GM04504 (cell line): ENCODE results near the gene FBXO48.
"Not testable (repeated sequence)": the region's sequence is repeated elsewhere in the genome, so short reads cannot be mapped to it uniquely, and the experiment has no call there.

ENCODE experiments used
- DNase-seq: peaks from one replicate; pipeline ENCODE4 v3.0.0-alpha.2; 2012; ENCODE audit warnings: low read depth

The FBXO48 gene

DNA sequence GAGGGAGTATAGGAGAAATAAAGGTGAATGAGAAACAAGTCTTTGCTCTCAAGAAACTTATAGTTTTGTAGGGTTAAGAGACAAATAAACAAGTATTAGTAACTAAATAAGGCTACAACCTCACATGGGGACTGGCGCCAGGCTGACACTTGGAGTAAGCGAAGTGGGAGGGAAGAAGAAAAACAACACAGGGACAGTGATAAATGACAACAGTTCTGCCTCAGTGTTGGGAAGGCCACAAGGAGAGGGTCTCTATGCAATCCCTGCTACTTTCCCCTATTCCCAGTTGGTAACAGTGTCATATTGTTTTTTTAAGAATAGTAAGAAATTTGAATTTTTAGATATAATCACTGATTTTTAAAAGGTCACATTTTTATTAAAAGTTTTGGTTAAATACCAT, 4.3 kb upstream of the FBXO48 start:
- no peak for DNase-seq

DNA sequence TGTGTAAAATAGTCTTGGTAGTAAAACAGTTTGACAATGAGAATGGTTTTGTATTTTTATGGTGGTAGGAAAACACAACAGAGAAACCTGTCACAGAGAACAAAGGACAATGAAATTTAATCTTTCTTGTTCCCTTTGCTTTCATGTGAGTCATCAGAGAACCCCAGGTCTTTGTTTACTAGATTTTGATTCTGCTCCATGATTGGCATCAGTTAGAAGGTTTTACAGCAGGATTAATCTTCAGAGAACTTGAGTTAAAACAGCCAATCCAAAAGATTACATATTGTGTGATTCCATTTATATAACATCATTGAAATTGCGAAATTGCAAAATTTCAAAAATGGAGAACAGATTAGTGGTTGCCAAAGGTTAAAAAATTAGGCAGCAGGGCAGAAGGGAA, 2.8 kb upstream of the FBXO48 start:
- DNase-seq, result no peak

DNA sequence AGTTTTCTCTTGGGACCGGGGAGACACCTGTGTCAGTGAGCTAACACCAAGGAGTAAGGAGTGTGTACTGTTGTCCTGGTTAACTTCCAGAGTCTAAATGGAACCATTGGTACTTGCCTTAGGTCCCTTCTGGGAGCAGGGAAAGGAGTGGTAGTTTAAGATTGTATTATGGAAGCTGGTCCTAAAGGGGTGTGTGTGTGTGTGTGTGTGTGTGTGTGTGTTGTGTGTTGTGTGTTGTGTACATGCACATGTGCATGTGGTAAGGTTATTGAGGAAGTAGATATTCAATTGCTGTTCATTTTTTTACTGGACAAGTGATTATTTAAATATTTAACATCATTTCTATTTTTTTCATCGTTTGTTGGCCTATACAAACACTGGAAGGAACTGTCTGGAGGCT, 1.7 kb upstream of the FBXO48 start:
- DNase-seq, result no peak

DNA sequence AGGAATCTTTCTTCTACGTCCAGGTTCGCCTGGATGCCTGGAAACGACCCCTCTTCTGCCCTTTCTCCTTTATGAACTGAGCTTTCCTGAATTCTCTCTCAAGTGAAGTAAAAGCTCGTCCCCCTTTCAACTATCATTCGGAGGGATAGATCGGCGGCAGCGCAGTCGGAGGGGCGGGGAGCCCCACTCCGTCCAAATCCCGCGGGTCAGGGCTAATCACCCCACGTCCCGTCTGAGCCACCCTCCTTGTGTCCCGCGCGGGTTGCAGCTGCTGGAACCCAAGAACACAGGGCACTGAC, 367 bp downstream of the FBXO48 start:
- no peak for DNase-seq

DNA sequence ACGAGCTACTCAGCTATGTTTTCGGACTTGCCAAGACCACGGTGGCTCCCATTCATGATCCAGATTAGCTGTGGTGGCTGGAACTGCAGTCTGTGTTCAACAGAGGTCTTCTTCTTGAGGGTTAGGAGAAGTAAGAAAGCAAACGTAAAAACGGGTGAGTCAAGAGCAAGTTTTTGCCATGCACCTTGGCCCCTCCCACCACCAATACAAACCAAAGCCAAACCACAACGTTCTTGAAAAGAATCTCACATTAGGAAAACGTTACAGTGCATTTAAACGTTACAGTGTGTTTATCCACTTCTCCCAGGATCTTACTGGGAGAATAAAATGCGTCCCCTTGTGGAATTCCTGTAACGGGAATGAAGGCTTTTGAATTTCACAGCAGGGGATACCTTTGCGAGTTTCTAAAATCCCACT, 725 bp downstream of the FBXO48 start:
- peak; percentile 50 for DNase-seq

DNA sequence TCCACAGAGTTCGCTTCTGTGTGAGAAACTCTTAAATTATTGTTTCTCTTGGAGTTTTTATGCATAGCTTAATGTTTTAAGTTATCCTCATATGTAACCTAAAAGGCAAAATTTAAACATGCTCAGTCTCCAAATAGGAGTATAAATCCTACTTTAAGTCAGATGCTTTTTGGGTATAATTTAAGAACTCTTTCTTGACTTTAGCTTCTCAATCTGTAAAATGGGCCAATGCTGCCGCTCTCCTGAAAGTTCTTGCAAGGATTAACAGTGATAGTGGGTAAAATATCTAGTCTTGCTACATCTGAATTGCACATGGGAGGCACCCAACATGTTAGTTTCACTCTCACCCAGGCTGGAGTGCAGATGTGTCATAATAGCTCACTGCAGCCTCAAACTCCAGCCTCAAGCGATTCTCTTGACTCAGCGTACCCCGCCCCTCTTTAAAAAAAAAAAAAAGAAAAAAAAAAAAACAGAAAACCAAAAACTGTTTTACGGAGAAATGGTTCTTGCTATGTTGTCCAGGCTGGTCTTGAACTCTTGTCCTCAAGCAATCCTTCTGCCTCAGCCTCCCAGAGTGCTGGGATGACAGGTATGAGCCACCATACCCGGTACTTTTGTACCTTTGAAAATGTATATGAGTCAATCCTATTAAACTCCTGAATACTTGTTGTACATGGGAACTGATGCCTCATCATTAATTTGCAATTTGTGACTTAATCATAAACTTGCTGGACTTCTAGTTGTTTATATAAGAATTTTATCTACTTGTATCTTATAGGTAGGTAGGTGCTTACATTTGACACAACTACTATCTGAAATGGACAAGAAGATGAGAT, 1.8 kb downstream of the FBXO48 start:
- peak; percentile 52 for DNase-seq

DNA sequence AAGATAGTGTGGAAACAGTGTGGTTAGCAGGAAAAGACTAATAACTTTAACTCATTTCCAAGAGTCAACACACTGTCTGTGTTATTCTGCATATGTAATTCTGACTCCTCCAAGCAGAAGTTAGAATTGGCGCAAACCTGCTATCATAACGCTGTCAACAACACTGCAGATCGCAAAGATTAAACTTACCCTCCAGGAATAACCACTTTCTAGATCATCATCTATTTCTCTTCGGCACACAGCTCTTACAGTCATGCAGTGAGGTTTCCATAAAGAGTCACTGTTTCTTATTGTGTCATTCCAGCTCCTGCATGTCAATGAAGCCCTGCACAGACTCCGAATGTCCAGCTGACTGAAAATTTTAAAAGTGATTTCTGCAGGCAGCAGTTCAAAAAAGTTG, 2.4 kb downstream of the FBXO48 start:
- no peak for DNase-seq

DNA sequence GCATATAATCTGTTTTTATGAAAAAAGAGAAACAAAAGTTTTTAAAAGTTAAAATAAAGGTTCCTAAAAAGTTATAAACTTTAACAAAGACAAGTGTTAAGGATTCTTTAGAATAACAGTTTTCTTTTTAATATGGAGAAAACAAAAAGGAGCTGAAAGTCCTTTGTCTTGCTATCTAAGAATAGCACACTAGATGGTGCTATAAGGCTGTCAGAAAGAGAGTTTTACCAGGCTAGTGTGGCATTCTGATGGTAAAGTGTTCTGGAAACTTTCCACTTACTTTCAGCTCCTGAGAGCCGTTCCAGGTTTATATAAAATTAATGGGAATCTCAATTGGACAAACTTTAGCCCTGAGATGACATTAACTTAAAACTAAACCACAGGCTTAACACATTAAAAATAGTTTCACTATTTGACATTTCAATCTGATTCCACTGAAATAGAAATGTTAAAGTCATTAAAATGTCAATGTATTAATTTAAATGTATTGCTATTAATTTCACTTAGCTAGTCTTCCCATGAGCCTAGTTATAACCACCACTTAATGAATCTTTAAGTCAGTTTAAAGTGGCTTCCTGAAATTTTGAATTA, 3.7 kb downstream of the FBXO48 start:
- no peak for DNase-seq

DNA sequence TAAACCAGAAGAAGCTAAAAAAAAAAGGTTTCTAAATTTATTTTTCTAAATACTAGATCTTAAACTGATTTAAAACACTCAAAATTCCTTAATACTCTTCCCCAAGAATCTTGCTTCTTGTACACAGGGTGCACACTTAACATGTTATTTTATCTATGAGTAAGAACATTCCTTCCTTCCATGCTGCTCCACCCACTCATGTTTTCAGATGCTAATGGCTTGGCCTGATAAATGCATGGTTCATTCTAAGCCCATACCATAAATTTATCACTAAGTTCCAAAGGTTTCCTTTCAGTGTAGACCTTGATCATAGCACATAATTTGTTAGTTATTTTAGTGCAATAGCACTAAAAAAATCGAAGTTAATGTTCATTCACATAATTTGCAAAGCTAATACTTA, 8.1 kb downstream of the FBXO48 start:
- DNase-seq, result no peak

DNA sequence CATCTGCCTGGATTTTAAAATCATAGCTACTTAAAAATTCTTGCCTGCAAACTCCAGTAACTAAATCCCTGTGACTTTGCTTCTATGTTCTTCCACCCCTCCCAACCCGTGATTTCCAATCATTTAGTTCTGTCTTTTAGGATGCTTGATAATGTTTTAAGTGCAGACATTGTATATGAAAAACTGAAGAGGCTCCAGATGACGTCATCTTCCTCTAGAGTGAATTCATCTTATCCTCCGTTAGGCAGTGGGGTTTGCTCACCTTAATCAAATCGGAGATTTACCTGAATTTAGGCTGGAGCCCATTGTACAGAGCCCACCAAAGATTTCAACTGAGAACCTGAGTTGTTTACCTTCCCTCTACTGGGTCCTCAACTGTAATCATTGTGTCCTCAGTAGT, 10.9 kb downstream of the FBXO48 start:
- no peak for DNase-seq

DNA sequence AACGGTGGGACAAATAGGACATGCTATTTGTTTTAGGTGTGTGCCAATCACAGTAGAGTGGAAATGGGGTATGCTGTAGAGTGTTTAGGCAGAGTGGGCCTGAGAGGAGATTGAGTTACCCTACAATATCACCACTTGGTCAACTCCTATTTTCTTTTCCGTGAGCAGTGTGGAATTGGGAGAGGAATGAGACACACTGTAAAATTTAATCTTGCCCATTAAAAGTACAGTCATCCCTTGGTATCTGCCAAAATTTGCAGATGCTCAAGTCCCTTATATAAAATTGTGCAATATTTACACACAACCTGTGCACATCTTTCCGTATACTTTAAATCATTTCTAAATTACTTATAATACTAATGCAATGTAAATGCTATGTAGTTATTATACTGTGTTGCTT, 12.4 kb downstream of the FBXO48 start:
- no peak for DNase-seq

DNA sequence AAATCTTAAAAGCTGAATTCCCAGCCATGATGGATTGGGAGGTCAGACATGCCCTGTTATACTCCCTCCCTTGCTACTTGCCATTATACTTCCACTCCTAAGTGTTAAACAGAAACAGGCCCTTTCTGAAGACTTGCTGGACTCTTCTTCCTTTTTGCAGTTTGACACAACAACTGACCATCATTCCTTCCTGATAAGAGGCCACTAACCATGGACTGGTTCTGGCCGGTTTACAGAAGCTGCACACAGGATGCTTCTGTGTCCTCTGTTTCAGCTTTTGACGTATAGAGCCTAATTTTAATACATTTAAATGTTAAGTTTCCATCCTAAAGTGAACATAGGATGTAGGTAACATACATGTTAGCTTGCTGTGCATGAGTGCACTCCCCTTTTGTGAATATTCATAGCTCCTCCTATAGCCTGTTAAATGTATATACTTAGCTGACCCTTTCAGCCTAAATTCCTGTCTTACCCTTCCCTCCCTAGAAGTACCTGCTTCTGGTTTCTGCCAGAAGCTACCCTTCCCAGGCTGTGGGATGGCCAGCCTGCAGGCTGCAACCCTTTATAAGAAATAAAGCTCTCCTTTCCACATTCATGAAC, 13.2 kb downstream of the FBXO48 start:
- DNase-seq, result no peak

DNA sequence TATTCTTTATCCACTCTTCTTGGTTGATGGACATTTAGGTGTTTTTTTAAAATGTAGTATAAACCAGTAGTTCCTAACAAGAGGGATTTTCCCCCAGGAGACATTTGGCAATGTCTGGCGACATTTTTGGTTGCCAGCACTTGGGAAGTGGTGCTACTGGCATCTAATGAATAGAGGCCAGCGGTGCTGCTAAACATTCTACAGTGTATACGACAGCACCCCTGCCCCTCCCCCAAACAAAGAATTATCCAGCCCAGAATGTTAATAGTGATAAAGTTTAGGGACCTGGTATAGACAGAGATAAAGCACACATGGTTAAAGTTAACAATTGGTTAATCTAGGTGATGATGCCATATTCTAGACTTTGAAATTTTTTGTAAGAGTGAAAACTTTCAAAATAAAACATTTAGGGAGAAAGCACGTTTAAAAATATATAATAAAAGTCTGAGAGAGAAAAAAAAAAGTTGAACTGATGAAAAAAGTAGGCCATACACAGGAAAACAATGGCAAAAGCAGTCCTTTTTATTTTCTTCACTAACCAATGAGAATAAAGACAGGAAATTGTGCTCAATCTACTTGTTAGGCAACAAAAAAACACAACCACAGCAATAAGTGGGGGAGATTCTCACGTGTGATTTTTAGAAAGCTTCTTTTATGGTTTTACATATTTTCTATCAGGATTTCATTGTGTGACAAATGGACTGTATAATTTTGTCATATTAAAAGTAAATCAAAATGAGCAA, 14.8 kb downstream of the FBXO48 start:
- no peak for DNase-seq

DNA sequence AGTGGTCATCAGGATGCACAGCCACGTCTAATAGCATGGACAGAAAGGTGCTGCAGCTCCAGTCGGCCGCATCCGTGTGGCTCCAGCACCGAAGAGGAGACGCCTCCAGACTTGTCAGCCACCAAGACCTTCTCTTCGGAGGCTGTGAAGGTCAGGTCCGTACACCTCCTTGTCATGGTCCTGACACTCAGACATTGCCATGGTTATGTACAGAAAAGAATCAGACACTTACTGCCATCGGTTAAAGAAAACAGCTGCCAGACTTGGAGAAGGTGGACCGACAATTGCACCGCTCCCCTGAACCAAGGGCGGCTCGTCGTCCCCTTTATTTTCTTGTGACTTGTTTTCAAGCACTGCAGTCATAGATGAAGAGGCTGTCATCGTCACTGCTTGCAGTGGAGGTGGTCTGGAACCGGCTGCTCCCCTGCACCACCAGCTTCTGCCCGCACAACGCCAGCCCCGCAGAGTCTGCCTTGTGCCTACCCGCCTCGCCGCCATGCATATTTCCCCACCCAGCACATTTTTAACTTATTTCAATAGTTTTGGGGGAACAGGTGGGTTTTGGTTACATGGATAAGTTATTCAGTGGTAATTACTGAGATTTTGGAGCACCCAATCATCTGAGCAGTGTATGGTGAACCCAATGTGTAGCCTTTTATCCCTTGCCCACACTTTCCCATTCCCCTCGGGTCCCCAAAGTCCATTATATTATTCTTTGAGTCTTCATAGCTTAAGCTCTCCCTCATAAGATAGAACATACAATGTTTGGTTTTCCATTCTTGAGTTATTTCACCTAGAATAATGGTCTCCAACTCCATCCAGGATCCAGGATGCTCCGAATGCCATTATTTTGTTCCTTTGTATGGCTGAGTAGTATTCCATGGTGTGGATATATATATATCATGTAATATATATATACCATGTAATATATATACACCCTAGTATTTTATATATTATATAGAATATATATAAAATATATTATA, 18.1 kb downstream of the FBXO48 start:
- no peak for DNase-seq

DNA sequence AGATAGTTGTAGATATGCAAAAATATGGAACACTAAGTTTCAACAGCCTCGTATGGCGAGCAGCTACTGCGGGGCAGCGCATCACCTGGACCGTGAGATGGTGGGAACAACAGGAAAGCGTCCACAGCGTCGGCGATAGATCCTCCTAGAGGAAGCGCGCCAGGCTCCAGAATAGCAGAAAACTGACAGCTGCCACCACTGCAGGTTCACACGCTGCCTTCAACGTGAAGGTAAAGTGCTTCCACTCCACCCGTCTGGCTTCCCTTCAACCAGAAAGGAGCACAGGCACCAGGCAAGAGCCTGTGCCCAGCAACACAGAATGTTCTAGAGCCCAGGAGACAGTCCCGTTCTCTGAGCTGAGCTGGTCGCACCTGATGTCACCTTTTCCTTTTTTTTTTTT, 20.0 kb downstream of the FBXO48 start:
- DNase-seq, result no peak

DNA sequence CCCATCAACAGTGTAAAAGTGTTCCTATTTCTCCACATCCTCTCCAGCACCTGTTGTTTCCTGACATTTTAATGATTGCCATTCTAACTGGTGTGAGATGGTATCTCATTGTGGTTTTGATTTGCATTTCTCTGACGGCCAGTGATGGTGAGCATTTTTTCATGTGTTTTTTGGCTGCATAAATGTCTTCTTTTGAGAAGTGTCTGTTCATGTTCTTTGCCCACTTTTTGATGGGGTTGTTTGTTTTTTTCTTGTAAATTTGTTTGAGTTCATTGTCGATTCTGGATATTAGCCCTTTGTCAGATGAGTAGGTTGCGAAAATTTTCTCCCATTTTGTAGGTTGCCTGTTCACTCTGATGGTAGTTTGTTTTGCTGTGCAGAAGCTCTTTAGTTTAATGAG, 20.7 kb downstream of the FBXO48 start:
- DNase-seq, result not testable (repeated sequence)

DNA sequence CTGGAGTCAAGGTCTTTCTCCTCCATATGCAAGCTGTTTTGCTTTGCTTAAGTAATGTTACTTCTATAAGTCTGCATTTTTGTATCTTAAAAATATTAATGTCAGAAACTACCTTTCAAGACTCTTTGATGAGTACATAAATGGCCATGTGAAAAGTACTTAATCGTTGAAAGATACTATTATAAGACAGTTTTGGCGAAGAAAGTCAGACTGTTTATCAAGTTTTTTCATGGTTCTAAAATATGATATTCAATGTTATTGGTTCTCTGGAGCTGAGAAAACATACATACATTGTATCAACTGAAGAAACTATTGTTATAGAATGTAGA, 25.1 kb downstream of the FBXO48 start:
- no peak for DNase-seq

DNA sequence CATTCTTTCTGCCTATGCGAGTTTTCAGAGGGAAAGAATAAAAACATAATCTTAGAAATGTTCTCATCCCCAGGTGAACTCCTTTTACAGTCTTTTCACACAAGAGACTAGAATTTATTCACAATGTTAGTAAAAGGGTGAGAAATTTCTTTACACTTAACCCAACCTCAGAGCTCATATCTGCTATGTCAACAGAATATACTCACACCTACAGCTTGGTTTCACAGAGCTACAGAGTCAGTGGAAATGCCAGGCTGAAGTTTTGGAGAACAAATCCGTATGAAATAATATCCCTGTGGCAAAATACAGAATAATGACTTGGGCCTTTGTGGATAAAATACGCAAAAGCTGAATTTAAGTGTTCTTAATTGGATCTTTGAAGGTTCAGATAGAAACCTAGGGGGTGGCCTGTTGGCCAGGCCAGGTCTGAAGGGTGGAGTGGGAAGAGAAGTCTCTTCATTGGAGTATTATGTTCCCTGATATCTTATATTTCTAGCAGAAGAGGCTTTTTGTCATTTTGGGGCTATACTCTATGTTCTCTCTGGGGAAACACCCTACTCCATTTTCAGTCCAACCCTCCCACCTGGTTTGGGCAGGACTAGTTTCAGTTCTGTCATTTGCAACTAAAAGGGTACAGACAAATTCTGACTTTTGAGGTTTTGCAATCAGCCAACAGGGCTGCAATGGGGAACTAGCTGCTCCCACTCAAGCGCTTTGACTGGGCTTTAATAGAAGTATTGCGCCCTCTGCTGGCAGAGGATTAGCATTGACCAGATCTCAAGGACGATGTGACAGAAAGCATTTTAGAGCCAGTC, 25.7 kb downstream of the FBXO48 start:
- DNase-seq, result peak; percentile 64

DNA sequence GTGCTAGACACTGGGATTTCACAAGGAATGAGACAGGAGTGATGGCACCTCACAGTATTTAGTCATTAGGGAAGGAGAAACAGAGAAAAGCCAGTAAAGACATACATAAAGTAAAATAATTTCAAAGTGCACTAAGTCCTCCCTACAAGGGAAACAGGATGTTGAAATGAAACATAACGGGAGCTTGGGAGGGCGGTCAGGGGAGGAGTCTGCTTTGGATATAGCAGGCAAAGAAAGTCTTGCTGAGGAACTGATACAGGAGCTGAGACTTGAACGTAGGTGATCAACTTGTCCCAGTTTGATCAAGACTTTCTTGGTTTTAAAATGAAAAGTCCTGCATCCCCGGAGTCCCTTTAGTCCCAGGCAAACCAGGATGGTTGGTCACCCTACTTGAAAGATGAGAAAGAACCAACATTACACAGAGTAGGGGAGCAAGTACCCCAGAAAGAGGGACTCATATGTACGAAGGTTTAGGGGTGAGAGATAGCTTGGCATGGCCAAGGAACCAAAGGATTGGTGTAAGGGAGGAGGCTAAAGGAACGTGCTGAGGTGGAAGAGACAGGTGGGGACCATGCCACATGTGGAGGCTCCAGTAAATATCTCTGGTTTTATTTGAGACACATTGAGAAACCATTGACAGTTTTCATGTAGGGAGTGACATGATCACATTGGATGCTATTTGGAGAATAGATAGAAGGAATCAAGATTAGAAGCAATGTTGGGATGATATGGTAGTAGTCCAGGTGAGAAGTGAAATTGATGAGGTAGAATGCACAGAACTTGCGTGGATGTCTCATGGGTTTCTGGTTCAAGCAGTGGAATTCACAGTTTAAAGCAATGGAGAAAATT, 28.4 kb downstream of the FBXO48 start:
- DNase-seq, result no peak

DNA sequence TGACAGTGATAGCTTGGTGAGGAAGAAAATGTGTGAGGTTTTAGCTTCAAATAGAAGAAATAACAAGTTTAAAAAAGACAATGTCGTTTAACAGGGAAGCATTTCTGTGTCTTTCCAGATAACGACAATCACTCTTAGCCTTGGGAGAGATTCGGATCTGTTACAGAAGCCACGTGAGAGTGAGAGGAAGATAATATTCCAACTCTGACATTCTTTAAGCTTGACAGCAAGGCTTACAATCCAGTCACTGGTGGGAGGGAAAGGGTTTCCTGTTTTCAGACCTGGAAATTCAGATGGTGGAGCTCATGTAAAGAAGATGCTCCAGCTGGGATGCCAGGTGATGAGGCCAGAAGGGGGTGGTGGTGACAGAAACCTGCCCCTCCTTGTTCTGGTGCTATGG, 30.8 kb downstream of the FBXO48 start:
- DNase-seq, result no peak
